HG03460 (cell line): ENCODE measurements around the gene ENDOU.
A peak's percentile ranks its signal among the peaks of the same experiment; 100 is the strongest.

Experiments
- ATAC-seq: cut with Tn5 transposase; IDR thresholded peaks from one replicate; pipeline ENCODE4 v1.9.1; 2021; ENCODE audit not compliant: unreplicated experiment

The ENDOU gene

GRCh38 chr12:47757840-47758583 lies 32.7 kb upstream of the ENDOU start:
- ATAC-seq: no peak

- ATAC-seq: no peak
These were observed 32.1 kb upstream of the ENDOU start for GRCh38 chr12:47757364-47757839.

- peak; percentile 63 for ATAC-seq
These were observed 30.6 kb upstream of the ENDOU start for GRCh38 chr12:47755655-47756562.

- peak; percentile 17 for ATAC-seq
These were observed 29.6 kb upstream of the ENDOU start for GRCh38 chr12:47754881-47755280.

- no peak for ATAC-seq
These were observed 28.8 kb upstream of the ENDOU start for GRCh38 chr12:47754126-47754525.

GRCh38 chr12:47753021-47754001 lies 28.0 kb upstream of the ENDOU start:
- no peak for ATAC-seq

- ATAC-seq: no peak
These were observed 27.3 kb upstream of the ENDOU start for GRCh38 chr12:47752552-47752951.

GRCh38 chr12:47752121-47752520 lies 26.8 kb upstream of the ENDOU start:
- ATAC-seq: no peak

GRCh38 chr12:47751561-47751960 lies 26.3 kb upstream of the ENDOU start:
- no peak for ATAC-seq

- ATAC-seq: no peak
These were observed 25.7 kb upstream of the ENDOU start for GRCh38 chr12:47750916-47751470.

GRCh38 chr12:47750229-47750798 lies 25.0 kb upstream of the ENDOU start:
- ATAC-seq: no peak

GRCh38 chr12:47748899-47749298 lies 23.6 kb upstream of the ENDOU start:
- no peak for ATAC-seq

- no peak for ATAC-seq
These were observed 23.2 kb upstream of the ENDOU start for GRCh38 chr12:47748507-47748828.

- no peak for ATAC-seq
These were observed 22.6 kb upstream of the ENDOU start for GRCh38 chr12:47747596-47748506.

- no peak for ATAC-seq
These were observed 21.8 kb upstream of the ENDOU start for GRCh38 chr12:47747126-47747525.

- ATAC-seq: no peak
These were observed 21.2 kb upstream of the ENDOU start for GRCh38 chr12:47746523-47746922.

GRCh38 chr12:47746073-47746472 lies 20.8 kb upstream of the ENDOU start:
- ATAC-seq: no peak

GRCh38 chr12:47745485-47746041 lies 20.3 kb upstream of the ENDOU start:
- no peak for ATAC-seq
